Right hindlimb (tissue), 1 donor: Measurements from ENCODE around the gene SKIC3.

Experiments used
- DNase-seq: peaks from one replicate; pipeline ENCODE4 v3.0.0-alpha.2; 2018

SKIC3 gene

GRCh38 chr5:95530416-95530815, 24.4 kb downstream of the SKIC3 start:
- no peak for DNase-seq

GRCh38 chr5:95528565-95528964, 26.2 kb downstream of the SKIC3 start:
- no peak for DNase-seq

GRCh38 chr5:95526871-95527270, 27.9 kb downstream of the SKIC3 start:
- DNase-seq: no peak

GRCh38 chr5:95524423-95524822, 30.4 kb downstream of the SKIC3 start:
- DNase-seq: no peak

- DNase-seq: no peak
These were observed 34.6 kb downstream of the SKIC3 start for GRCh38 chr5:95520206-95520605.

GRCh38 chr5:95519681-95520080, 35.1 kb downstream of the SKIC3 start:
- no peak for DNase-seq

GRCh38 chr5:95519151-95519550, 35.6 kb downstream of the SKIC3 start:
- DNase-seq: no peak

- DNase-seq: no peak
These were observed 36.4 kb downstream of the SKIC3 start for GRCh38 chr5:95518417-95518816.

- no peak for DNase-seq
These were observed 43.2 kb downstream of the SKIC3 start for GRCh38 chr5:95511606-95512005.

- no peak for DNase-seq
These were observed 46.2 kb downstream of the SKIC3 start for GRCh38 chr5:95508550-95508949.
